Nucleus accumbens (tissue), 56 donors: ENCODE measurements around the gene PRTN3.
"Not testable (repeated sequence)": the region's sequence is repeated elsewhere in the genome, so short reads cannot be mapped to it uniquely, and the experiment has no call there.

ENCODE experiments used
- DNase-seq, 56 donors: peaks; one replicate each; lab custom pipeline; 2025; lab: John Stamatoyannopoulos, UW

The PRTN3 gene

DNA sequence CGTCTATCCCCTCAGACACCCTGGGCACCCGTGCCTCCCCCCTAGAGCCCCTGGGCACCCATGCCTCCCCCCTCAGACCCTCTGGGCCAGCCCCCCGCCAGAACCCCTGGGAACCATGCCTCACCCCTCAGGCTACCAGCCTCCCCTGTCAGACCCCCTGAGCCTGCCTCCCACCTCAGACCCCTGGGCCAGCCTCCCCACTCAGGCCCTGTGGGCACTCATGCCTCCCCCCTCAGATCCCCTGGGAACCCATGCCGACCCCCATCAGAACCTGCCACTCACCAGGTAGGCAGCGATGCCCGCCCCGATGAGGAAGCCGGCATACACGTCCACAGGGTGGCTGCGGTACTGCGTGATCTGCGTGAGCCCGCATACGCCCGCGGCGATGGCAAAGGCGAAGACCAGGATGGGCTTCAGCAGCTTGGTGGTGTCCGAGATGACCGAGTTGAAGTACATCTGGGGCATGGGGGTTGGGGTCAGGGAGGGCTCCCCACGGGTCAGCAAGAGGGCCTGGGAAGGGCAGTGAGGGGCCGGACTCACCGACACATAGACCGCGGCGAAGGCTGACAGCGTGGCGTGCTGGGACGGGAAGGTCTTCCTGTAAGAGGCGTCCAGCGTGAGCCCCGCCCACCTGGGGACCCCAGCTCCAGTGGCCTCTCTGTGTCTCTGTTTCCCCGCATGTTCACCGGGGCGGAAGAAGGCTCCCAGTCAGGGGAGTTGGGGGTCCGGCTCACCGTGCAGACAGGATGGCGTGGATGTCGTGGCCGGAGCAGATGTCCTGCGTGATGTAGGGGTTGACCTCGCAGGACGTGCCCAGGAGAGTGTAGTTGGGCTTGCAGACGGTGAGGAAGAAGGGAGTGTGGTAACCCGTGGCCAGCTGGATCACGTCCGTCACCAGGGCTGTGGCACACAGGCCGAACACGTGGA is 26.4 kb upstream of the PRTN3 start:
- DNase-seq, result no peak

DNA sequence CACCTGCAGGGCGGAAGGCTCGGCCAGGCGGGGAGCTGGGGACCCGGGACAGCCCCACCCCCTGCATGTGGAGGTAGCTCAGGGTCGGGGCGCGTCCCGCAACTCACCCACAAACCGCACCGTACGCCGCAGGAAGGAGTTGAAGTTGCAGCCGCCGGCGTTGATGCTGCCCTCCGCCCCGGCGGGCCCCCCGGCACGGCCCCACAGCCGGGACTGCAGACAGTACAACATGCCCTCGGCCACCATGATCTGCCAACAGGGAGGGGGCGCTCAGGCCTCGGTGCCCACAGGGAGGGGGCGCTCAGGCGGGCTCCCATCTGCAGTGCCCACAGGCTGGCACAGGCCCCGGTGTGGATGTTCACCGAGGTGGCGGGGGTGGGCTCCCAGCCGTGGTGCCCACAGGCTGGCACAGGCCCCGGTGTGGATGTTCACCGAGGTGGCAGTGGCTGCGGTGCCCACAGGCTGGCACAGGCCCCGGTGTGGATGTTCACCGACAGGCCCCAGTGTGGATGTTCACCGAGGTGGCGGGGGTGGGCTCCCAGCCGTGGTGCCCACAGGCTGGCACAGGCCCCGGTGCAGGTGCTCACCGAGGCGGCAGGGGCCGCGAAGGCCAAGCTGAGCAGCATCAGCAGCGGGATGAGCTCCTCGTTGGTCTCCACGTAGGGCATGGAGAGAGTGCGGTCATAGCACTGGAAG is 25.6 kb upstream of the PRTN3 start:
- DNase-seq, result no peak

DNA sequence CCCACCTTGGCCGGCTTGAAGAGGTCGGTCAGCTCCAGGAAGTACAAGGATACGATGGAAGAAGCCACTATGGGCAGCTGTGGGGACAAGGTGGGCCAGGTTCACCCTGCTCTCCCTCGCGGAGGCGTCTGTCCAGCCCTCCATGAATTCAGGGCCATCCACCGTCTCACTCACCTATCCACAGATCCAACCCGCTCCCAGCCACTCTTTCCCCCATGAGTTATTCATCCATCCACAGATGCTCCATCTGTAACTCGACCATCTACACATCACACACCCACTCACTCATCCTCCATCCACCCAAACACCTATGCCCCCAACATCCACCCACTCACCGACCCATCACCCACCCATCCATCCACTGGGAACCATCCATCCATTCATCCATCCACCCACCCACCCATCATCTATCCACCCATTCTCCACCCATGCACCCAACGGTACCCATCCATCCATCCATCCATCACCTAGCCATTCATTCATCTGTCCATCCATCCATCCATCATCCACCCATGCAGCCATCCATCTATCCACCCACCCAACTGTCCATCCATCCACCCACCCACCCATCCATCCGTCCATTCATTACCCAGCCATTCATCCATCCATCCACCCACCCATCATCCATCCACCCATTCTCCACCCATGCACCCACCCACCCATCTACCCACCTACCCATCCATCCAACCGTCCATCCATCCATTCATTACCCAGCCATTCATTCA is 24.9 kb upstream of the PRTN3 start:
- DNase-seq, result no peak

DNA sequence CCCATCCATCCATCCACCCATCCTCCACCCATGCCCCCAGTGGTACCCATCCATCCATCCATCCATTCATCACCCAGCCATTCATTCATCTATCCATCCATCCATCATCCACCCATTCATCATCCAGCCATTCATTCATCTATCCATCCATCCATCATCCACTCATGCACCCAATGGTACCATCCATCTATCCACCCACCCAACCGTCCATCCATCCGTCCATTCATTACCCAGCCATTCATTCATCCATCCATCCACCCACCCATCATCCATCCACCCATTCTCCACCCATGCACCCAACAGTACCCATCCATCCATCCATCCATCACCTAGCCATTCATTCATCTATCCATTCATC is 24.3 kb upstream of the PRTN3 start:
- no peak for DNase-seq

DNA sequence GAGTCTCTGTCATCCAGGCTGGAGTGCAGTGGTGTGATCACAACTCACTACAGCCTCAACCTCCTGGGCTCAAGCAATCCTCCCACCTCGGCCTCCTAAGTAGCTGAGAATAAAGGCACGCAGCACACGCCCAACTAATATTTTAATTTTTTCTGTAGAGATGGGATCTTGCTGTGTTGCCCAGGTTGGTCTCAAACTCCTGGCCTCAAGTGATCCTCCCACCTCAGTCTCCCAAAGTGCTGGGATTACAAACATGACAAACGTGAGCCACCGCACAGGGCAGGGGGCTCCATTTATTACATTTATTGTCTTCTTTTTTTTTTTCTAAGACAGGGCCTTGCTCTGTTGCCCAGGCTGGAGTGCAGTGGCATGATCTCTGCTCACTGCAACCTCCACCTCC is 20.6 kb upstream of the PRTN3 start:
- DNase-seq, result not testable (repeated sequence)

DNA sequence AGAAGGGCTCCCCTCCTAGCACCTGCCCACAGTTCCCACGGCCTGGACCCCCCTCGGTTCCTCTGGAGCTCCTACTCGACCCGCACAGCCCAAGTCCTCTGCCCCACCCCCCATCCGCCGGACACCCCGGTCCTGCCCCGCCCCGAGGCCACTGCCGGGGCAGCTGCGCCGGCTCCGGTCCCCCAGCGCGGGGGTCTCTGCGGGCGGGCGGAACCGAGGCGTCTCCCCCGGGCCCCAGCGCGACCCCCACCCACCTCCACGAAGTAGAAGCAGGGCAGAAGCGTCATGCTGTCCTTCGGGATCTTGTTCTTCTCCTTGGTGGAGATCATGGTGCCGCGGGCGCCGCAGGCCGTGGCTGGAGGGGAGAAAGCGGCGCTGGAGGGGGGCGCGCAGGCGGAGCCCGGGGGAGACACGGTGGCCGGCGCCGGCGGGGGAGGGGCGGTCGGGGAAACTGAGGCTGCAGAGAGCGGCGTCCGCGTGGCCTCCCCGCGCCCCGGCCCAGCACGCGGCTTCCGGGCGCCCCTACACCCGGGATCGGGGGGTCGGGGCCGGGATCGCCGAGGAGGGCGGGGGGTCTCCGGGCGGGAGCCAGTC is 19.5 kb upstream of the PRTN3 start:
- DNase-seq, result no peak

DNA sequence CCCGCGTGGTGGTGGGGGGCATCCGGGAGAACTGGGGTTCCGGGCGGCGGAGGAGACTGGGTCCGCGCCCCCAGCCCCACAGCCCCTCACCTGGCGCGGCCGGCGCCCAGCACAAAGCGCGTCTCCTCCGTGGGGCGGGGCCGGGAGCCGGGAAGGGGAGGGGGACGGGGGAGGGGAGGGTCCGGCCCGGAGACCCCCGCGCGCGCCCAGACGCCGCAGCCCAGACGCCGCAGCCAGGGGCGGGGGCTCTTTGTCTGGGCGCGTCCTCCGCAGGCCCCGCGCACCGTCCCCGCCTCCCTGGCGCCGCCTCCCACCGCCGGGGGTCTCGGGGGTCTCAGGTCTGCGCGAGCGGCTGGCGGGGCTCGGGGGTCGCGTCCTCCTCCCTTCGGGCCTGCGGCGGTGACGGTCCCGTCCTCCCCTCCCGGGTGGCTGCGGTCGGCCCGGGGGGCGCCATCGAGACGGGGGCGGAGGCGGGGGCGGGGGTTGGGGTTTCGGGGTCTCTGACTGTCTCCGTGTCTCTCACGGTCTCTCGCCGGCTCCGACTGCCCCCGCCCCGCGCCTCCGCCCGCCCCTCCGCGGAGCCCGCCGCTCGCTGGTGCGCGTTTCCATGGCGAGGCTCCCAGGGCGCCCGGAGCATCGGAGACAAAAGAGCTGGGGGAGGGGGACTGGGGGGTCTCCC is 18.8 kb upstream of the PRTN3 start, which contains the start of gene PLPPR3:
Gene PLPPR3, minus strand, starts transcription at position 131 of the 679 bp plus-strand sequence. CDS start 396 bp downstream, outside the sequence.
- peak in 4 of 56 donors; percentile 19 to 58 (median 42) for DNase-seq

DNA sequence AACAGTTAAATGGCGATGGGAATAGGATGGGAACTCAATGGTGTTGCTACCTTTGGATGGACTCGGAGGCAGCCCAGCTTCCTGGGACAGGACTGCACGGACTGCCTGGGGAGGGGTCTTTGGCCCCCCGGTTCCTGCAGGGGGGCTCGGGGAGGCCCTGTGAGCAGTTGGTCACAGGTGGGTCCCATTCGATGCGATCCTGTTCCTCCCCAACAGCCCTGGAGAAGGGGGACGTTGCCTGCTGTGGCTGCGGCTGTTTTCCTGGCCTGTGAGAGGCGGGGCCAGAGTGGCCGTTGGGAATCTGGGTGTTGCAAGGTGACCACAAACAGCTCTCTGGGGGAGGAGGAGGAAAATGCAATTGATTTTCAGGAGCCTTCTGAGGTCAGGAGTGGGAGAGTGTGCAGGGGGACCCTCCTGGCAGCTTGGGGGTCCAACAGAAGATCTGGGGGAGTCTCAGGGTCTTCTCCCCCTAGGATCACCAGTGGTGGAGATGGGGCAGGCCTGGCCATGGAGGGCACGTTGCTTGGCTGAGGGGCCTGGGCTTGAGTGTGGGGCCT is 17.2 kb upstream of the PRTN3 start:
- DNase-seq, result no peak

DNA sequence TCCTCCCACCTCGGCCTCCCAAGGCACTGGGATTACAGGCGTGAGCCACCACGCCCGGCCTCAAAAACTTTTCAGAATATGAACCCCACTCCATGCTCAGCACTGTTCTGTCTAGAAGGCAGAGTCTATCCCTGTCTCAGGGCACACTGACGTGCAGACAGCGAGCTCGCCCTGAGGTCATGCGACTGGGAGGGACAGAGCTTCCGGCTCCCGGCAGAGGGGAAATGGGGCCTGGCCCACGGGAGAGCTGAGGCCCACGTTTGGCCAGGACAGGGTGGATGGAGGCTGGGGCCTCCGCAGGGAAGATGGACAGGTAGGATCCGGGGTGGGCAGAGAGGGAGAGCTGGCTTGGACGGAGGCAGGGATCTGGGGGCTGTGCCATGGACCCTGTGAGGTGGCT is 15.9 kb upstream of the PRTN3 start:
- DNase-seq, result no peak

DNA sequence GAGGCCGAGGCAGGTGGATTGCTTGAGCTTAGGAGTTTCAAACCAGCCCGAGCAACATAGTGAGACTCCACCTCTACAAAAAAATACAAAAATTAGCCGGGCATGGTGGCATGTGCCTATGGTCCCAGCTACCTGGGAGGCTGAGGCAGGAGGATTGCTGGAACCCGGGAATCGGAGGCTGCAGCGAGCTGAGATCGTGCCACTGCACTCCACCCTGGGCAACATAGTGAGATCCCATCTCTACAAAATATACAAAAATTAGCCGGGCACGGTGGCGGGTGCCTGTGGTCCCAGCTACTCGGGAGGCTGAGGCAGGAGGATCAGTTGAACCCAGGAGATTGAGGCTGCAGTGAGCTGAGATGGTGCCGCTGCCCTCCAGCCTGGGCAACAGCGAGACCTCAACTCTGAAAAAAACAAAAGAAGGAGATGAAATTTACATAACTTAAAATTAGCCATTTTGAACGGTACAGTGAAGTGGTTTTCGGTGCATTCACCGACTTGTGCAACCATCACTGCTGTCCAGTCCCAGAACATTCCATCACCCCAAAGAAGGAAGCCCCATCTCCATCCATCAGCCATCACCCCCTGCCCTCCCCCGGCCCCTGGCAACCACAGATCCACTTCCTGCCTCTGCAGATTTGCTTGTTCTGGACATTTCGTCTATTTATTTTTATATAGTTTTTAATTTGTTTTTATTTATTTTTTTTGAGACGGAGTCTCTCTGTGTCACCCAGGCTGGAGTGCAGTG is 14.7 kb upstream of the PRTN3 start:
- no peak for DNase-seq

DNA sequence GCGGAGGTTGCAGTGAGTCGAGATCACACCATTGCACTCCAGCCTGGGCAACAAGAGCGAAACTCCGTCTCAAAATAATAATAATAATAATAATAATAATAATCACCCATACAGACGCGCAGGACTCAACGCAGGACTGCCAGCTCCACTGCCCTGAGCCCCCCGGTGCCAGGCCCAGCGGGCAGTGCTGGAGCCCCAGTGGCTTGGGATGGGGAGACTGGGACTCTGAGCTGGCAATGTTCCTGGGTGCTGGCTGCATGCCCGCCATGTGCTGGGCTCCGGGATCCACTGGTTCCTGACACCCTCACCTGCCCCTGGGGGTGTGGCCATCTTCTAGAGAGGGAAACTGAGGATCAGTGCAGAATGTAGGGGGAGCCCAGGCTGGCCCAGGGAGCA is 13.5 kb upstream of the PRTN3 start:
- no peak for DNase-seq

DNA sequence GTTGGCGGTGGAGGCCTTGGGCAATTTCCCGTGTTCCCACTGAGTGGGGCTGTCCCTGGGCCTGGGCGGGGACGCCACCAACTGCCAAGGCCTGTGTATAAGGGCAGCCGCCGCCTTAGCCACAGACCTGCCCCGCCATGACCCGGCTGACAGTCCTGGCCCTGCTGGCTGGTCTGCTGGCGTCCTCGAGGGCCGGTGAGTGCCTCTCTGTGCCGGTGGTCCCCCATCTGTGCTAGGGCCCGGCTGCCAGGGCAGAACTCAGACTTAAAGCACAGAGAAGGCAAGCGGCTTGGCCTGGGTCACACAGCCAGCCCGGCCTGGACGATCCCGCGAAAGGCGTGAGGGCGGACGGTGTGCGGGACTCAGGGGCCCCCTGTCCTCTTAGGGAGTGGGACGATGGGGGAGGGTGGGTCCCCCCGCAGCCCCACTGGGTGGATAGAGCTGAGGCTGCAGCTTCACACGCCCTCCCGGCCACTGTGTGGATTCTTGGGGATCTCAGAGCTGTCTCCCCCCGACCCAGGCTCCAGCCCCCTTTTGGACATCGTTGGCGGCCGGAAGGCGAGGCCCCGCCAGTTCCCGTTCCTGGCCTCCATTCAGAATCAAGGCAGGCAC is 13.0 kb upstream of the PRTN3 start, which contains the start of gene AZU1:
Gene AZU1, plus strand, starts transcription at position 128 of the 612 bp plus-strand sequence. Its CDS starts 10 bp downstream, at position 138.
- DNase-seq, result no peak

DNA sequence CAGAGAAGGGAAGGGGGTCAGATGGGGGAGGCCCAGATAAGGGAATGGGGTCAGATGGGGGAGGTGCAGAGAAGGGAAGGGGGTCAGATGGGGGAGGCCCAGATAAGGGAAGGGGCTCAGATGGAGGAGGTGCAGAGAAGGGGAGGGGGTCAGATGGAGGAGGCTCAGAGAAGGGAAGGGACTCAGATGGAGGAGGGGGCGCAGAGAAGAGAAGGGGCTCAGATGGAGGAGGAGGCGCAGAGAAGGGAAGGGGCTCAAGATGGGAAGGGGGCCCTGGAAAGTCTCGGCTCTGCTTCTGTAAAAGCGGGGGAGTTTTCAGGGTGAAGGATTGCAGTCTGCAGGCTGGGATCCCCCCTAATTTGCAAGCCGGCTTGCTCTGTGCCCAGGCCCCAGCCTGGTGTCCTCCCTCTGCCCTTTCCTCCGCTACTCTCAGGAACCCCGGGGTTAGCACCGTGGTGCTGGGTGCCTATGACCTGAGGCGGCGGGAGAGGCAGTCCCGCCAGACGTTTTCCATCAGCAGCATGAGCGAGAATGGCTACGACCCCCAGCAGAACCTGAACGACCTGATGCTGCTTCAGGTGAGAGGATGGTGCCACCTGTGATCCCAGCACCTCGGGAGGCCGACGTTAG is 11.6 kb upstream of the PRTN3 start:
- DNase-seq, result no peak

DNA sequence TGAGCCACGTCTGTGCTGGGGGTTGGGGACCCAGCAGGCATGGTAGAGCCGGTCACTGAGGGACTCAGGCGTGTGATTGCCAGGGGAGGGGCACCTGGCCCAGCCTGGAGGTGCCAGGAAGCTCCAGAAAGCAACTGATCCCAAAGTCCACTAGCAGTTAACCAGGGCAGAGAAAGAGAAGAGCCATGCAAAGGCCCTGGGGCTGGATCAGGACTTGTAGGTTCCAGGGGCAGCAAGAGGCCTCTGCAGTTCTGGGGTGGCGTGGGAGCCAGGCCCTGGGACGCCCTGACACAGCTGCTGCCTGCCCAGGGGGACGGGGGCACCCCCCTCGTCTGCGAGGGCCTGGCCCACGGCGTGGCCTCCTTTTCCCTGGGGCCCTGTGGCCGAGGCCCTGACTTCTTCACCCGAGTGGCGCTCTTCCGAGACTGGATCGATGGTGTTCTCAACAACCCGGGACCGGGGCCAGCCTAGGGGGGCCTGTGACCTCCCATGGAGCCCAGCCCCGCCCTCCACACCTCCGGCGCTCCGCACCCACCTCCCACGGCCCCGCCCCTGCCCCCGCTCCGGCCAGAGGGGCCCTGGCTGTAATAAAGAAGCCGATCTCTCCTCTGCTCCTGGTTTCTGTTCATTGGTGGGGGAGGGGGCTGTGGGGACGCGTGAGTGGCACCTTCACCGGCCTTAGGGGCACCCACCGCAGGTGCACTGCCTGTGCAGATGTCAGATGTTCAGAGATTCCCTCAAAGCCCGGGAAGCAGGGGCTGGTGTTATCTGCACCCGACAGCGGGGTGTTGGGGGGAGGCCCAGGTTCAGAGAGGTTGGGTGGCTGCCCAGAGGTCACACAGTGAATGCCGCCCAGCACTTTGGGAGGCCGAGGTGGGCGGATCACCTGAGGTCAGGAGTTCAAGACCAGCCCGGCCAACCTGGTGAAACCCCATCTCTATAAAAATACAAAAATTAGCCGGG is 9.1 kb upstream of the PRTN3 start:
- DNase-seq, result no peak

DNA sequence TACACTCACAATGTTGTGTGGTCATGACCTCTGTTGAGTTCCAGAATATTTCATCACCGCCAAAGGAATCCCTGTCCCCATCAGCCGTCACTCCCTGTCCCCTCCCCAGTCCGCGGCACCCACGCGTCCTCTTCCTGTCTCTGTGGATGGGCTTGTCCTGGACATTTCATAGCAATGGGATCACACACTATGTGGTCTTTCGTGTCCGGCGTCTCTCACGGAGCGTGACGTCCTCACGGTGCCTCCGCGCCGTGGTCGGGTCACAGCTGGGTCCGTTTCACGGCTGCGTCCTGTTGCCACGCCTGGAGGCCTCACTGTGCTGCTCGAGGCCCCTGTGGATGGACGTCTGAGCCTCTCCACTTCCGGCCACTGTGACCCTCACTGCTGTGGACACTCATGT is 6.6 kb upstream of the PRTN3 start:
- no peak for DNase-seq

DNA sequence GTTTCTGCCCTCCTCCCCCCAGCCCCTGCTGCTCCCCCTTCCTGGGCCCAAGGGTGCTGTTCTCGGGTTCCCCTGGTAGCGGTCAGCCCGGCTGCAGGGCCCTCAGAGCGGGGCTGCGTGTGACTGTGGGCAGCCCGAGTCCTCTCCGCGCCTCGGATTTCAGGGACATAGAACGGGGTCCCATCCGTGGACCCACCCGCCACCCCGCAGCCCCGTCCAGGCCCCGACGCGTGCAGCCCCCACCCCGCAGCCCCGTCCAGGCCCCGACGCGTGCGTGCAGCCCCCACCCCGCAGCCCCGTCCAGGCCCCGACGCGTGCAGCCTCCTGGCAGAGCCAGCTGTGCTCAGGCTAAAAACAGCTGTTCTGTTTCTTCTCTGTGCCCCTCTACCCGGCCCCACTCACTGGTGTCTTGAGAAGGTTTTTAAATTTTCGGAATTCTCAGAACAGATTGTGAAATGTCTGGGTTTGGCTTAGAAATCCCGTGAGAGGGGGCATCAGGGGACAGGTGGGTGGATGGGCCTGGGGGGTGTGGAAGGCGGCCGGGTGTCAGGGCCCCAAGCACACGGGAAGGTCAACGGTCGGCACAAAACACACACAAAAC is 5.5 kb upstream of the PRTN3 start:
- no peak for DNase-seq

DNA sequence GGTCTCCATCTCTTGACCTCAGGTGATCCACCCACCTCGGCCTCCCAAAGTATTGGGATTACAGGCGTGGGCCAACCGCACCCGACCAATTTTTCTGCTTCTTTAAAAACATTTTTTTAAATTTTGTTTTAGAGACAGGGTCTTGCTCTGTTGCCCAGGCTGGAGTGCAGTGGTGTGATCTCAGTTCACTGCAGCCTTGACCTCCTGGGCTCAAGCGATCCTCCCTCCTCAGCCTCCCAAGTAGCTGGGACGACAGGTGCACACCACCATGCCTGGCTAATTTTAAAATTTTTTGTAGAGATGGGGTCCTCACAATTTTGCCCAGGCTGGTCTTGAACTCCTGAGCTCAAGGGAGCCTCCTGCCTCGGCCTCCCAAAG is 2.0 kb downstream of the PRTN3 start:
- DNase-seq, result not testable (repeated sequence)
